ENCODE measurements around the gene GALC.

The GALC gene

GRCh38 chr14:88005978-88006851 is 13.2 kb upstream of the GALC start:
- H3K4me2 ChIP-seq (ENCODE audit: low read depth, low read length, poor library complexity, severe bottlenecking): peak overlapping the region; percentile 84
- no peaks in the 10 kb centered on the region for H3K9me2 ChIP-seq (replicated peaks; ENCODE audit: low read depth, low read length)
- no peaks in the 10 kb centered on the region for H3K36me3 ChIP-seq (ENCODE audit: insufficient read depth, low read length)
- peaks cover 9% of the 10 kb centered on the region; the same call in 1 of the 2 replicates for H3F3A ChIP-seq (ENCODE audit: low read depth)
- H3K79me2 ChIP-seq (ENCODE audit: insufficient read depth, low read length): peaks cover 39% of the 10 kb centered on the region
- H3K4me3 ChIP-seq (ENCODE audit: low read length, poor library complexity, severe bottlenecking): peak overlapping the region; percentile 73
- H3K9ac ChIP-seq (ENCODE audit: low read depth, low read length, poor library complexity, severe bottlenecking): peak overlapping the region; percentile 80
- peaks cover 89% of the 10 kb centered on the region for H3K4me1 ChIP-seq (ENCODE audit: insufficient read depth, low read length, poor library complexity, severe bottlenecking)
- H3K27me3 ChIP-seq (ENCODE audit: insufficient read depth, low read length, poor library complexity, severe bottlenecking): no peaks in the 10 kb centered on the region
- TF ChIP-seq EZH2phosphoT487 (IDR thresholded peaks at IDR 0.05; ENCODE audit: borderline replicate concordance) (no peak), CTCF (conservative IDR thresholded peaks at IDR 0.05; ENCODE audit: low read length) (no peak)
- peak overlapping the region; percentile 60 for H2AFZ ChIP-seq (ENCODE audit: low read length)
- no peaks in the 10 kb centered on the region for H4K20me1 ChIP-seq (ENCODE audit: insufficient read depth, low read length, poor library complexity, severe bottlenecking)
- no peaks in the 10 kb centered on the region for H3K9me3 ChIP-seq (ENCODE audit: insufficient read depth, low read depth, low read length)

GRCh38 chr14:88005050-88005481 is 12.1 kb upstream of the GALC start, which contains the start of gene GPR65:
Gene GPR65 (plus strand): TSS chr14:88005135. CDS start chr14:88010848, 5,713 bp downstream.
- peak within 1 kb of the TSS; percentile 84 for H3K4me2 ChIP-seq (ENCODE audit: low read depth, low read length, poor library complexity, severe bottlenecking)
- TF ChIP-seq EZH2phosphoT487 (IDR thresholded peaks at IDR 0.05; ENCODE audit: borderline replicate concordance): no peak
- no peak for TF ChIP-seq CTCF (conservative IDR thresholded peaks at IDR 0.05; ENCODE audit: low read length)
- peaks cover 28% of the 10 kb centered on the region for H3K79me2 ChIP-seq (ENCODE audit: insufficient read depth, low read length)
- H3F3A ChIP-seq (ENCODE audit: low read depth): peaks cover 9% of the 10 kb centered on the region; the same call in 1 of the 2 replicates
- no peaks in the 10 kb centered on the region for H4K20me1 ChIP-seq (ENCODE audit: insufficient read depth, low read length, poor library complexity, severe bottlenecking)
- peak within 1 kb of the TSS; percentile 80 for H3K9ac ChIP-seq (ENCODE audit: low read depth, low read length, poor library complexity, severe bottlenecking)
- H3K9me3 ChIP-seq (ENCODE audit: insufficient read depth, low read depth, low read length): no peaks in the 10 kb centered on the region
- no peaks in the 10 kb centered on the region for H3K9me2 ChIP-seq (replicated peaks; ENCODE audit: low read depth, low read length)
- H3K4me3 ChIP-seq (ENCODE audit: low read length, poor library complexity, severe bottlenecking): peak within 1 kb of the TSS; percentile 73
- H2AFZ ChIP-seq (ENCODE audit: low read length): peak within 1 kb of the TSS; percentile 60
- H3K27me3 ChIP-seq (ENCODE audit: insufficient read depth, low read length, poor library complexity, severe bottlenecking): no peaks in the 10 kb centered on the region
- no peaks in the 10 kb centered on the region for H3K36me3 ChIP-seq (ENCODE audit: insufficient read depth, low read length)
- peaks cover 83% of the 10 kb centered on the region for H3K4me1 ChIP-seq (ENCODE audit: insufficient read depth, low read length, poor library complexity, severe bottlenecking)

GRCh38 chr14:88004506-88005036 is 11.6 kb upstream of the GALC start:
- Histone ChIP-seq H3F3A (ENCODE audit: low read depth) (peaks cover 9% of the 10 kb centered on the region; the same call in 1 of the 2 replicates), H3K4me2 (ENCODE audit: low read depth, low read length, poor library complexity, severe bottlenecking) (peak overlapping the region; percentile 84), H3K4me1 (ENCODE audit: insufficient read depth, low read length, poor library complexity, severe bottlenecking) (peaks cover 79% of the 10 kb centered on the region), H3K4me3 (ENCODE audit: low read length, poor library complexity, severe bottlenecking) (peak overlapping the region; percentile 73), H3K9ac (ENCODE audit: low read depth, low read length, poor library complexity, severe bottlenecking) (peak overlapping the region; percentile 21), H4K20me1 (ENCODE audit: insufficient read depth, low read length, poor library complexity, severe bottlenecking) (no peaks in the 10 kb centered on the region), H3K36me3 (ENCODE audit: insufficient read depth, low read length) (no peaks in the 10 kb centered on the region), H3K9me2 (replicated peaks; ENCODE audit: low read depth, low read length) (no peaks in the 10 kb centered on the region), H3K9me3 (ENCODE audit: insufficient read depth, low read depth, low read length) (no peaks in the 10 kb centered on the region), H3K79me2 (ENCODE audit: insufficient read depth, low read length) (peaks cover 27% of the 10 kb centered on the region), H3K27me3 (ENCODE audit: insufficient read depth, low read length, poor library complexity, severe bottlenecking) (no peaks in the 10 kb centered on the region), H2AFZ (ENCODE audit: low read length) (no peak overlapping the region; the same call in 1 of the 2 replicates)
- no peak for TF ChIP-seq EZH2phosphoT487 (IDR thresholded peaks at IDR 0.05; ENCODE audit: borderline replicate concordance)
- no peak for TF ChIP-seq CTCF (conservative IDR thresholded peaks at IDR 0.05; ENCODE audit: low read length)
